Tongue (tissue), 2 donors: ENCODE data around the gene BCL2L12. TPM values are rescaled to one million over a fixed set of nuclear protein-coding genes. Genes with fewer than 3 reads are reported as not detected.

ENCODE experiments used
- DNase-seq: peaks from one replicate; pipeline ENCODE4 v3.0.0-alpha.2; 2015
- total RNA-seq: library from RNA; depleted of rRNA; stranded (reverse); fragments of >200 nt; gene quantifications from one replicate; pipeline ENCODE4 v1.2.3, GENCODE V29; 2014

BCL2L12 gene
- total RNA-seq, 1 donor from 2014 or later = 10.9 TPM

DNA sequence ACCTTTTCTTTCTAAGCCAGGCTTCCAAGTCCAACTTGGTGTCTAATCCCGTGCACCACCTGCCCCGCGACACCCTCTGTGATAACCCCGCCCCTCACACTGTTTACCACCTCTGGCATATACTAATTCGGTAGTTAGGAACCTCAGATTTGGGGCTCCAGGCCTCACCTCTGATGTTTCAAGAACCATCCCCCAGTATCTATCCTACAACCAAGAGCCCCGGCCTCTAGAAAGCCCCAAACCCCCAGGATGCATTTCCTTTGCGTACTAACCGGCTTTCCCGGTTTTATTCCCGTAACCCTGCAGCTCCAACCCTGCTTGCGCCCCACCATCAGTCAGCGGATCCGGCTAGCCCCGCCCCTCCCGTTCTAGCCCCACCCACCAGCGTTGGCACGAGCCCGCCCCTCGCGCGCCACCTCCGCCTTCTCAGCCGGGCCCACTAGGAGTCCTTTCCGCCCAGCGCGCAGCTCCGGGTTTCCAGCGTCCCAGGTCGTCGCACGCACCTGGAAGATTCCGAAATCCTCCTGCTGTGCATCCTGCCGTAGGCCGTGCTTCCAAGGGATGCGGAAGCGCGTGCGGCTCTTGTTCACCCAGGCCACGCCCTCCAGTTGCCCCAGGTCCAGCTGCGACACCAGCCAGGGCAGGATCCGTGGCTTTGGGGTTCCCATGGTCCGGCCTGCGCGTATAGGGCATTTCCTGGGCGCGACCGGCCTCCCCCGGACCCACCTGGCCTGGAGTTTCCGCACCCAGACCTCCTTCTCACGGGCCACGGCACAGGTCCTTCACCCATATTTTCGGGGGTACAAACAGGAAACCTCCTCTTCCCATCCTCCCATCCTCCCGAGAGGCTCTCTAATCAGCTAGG lies 1.3 kb upstream of the BCL2L12 start:
- DNase-seq = peak; percentile 90

DNA sequence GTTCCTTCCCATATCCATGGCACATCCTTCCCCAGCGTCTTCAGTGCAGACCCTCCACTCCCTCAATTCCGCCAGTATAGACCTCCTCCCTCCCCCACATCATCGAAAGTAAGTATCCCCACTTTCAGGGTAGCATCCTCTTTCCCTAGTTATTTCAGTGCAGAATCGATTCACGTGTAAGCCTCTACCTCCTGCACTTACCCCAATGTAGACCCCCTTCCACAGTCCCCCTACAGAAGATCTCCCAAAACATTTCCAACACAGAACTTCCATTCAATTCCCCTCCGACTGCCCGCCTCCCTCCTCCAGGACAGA lies 740 bp upstream of the BCL2L12 start:
- no peak for DNase-seq

DNA sequence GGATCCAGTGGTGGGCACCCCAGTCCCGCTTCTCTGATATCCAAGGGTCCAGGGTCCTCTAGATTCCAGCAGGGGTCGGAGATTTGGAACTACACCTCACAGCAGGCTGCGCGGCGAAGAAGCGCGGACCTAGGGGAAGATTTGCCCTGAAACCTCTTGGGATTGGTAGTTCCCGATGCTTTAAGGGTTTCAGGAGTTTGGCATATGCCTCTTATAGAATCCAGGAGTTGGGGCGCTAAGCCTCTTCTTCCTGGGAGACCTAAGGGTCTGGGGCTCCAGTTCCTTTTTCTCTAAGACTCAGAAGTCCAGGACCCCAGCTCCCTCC lies 349 bp downstream of the BCL2L12 start:
- no peak for DNase-seq

DNA sequence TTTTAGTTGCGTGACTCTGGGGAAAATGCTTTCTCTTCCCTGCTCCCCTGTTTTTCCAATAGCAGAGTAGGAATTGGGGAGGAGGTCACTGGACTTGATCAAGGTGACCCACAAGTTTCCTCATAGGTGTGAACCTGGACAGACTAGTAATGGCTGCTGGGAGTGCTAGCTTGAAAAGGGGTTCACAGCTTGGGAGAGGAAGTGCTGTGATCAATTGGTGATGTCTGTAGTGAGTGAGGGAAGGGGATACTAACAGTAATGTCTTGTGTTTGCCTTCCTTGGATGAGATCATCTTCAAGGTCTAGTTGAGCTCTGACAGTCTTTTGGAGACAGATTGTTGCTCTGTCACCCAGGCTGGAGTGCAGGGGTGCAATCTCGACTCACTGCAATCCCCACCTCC lies 1.7 kb downstream of the BCL2L12 start:
- no peak for DNase-seq

DNA sequence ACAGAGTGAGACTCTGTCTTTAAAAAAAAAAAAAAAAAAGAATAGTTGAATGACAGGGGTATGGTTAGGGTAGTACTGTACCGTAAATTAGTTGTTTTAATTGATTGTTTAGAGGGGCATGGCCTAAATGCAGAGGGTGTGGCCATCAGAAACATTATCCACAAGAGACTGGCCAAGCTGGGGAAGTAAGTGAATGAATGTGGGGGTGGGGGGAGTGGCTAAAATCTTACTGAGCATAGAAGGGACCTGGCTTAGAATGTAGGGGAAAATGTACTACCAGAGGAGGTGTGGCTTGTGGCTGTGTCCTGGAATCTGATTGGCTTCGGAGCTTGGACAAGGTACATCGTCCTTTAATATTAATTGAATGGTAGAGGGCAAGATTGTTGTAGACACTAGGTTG lies 3.8 kb downstream of the BCL2L12 start:
- DNase-seq = no peak

DNA sequence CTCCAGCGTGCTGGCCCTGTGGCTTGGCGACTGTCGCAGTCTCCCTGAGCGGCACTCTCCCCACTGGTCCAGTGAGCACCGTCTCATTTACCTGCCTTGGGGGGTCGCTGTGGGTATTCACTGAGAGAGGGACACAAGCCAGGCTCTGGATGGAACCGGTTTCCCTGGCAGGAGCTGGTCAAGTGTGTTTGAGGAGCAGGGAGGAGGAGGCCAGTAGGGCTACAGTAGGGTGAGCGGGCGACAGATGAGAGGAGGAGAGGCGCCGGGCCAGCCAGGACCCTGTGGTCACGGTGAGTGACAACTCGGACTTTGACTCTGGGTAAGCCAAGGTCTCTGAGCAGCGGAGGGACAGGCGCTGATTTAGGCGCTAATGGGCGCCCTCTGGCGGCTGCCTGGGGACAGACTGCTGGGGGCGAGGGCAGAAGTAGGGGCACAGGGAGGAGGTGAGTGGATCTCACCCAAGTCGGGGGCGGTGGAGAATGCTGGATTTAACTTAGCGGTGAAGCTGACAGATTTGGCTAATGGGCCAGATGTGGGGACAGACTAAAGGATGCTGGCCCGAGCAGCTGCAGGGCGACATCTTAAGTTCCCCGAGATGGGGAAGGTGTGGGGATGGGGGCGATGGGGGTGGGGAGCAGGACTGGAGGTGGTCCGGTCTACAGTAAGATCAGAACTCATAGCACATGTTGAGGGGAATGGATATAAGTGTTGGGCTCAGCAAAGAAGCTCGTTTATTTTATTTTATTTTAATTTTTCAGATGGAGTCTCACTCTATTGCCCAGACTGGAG lies 6.6 kb downstream of the BCL2L12 start:
- DNase-seq = peak; percentile 75

DNA sequence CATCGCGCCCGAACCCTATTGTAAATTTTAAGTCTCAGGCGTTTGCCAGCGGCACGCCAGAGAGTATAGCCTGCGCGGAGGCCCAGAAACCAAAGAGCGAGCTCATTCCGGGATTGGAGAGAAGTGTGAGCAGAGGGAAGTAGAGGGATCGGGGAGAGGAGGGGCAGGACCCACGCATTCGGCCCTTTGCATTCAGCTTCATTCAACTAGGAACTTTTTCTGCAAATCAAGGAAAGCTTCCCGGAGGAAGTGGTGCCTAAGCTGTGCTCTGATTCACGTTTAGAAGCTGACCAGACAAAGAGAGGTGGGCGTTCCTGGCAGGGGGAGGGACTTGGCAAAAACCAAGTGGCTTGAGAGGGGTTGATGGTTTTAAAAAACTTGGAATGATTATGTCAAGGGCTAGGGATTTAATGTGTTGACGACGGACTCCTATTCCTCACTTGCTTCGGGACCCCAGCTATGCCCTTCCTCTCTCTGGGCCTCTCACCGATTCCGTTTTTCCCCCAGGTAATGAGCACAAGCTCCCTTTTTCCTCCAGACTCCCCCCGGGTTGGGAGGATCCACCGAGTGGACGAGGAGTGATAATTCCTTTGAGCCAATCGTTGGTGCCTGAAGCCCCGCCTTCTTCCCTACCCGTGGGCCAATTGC lies 10.5 kb downstream of the BCL2L12 start:
- peak; percentile 96 for DNase-seq

DNA sequence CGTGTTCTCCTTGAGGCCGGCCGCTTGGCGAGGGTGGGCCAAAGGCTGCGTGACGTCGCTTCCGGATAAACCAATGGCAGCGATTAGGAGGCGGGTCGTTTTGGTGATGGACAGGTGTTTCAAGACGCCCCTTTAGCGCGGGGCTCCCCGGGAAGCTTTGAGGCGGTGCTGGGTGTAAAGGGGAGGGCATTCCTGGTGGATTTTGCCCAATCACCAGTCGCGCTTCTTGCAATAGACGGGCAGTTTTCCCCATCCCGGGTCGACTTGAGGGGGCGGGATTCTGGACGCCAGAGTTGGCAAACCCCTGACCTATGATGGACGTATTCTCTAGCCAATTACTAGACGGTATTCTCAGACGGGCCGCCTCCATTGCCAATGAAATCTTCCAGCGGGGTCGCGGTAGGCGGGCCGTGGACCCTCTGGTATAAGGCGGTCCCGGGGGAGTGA lies 11.1 kb downstream of the BCL2L12 start:
- DNase-seq = peak; percentile 100

DNA sequence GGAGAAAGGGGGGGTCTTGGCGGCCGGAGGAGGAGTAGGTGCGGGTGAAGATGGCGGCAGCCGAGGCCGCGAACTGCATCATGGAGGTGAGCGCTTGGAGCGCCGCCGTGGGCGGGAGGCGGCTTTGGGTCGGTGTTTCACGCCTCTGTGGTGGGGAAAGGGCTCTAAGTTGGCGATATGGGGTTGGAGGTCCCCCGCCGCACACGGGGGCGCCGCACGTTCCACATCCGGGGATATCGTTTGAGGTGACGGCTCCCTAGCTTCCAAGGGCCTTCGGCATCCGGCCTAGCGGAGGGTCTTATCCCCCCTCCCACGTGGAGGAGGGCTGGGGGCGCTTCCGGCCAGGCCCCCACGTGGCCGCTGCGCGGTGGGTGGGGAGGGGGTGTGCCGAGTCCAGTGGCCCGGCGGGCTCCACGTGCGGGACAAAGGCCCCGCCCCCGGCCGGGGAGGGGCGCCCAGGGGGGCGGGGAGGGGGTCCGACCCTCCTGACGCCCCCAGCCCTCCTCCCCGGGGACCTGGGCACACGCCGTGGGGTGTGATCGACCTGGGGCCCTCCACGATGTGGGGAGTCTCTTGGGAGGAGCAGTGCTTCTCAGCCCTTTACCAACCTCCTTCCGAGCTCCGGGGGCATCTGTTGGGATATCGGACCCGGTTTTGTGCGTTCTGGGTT lies 11.6 kb downstream of the BCL2L12 start, which contains the start of gene PRMT1:
Gene PRMT1 (plus strand): TSS at position 41 of the 670 bp plus-strand sequence. CDS start 10 bp downstream, at position 51.
- peak; percentile 78 for DNase-seq

DNA sequence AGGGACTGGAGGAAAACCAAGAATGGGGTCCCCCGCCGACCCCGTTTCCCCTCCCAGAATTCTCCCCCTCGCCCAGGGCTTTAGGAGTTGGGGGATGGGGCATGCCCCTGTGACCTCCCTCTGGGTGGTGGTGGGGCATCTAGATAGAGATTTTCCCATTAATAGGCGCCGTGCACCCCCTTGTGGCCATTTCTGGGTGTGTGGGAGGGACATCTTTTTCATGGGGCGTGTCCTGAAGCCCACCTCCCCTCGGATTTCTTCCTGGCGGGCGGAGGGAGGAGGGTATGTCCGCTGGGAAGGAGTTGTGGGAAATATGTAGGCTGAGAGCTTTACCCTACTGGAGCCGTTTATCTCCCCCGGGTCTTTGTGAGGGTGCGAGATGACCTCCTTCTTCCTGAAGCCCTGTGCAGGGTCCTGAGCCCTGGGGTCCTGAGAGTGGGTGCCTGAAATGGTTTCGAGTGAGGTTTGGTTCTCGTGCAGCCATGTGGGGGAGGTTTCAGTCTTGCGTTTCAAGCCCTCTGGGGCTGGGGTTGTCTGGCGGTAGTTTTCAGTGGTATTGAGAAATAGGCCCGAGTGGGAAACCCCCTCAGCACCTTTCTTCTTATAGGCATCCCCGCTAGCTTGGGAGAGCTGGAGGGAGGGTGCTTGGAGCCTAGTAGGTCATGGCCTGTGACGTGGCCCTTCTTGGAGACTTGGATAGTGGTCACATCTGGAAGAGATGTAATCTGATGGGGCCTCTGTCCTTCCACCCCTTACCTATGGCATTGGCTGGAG lies 12.4 kb downstream of the BCL2L12 start:
- DNase-seq = peak; percentile 93

DNA sequence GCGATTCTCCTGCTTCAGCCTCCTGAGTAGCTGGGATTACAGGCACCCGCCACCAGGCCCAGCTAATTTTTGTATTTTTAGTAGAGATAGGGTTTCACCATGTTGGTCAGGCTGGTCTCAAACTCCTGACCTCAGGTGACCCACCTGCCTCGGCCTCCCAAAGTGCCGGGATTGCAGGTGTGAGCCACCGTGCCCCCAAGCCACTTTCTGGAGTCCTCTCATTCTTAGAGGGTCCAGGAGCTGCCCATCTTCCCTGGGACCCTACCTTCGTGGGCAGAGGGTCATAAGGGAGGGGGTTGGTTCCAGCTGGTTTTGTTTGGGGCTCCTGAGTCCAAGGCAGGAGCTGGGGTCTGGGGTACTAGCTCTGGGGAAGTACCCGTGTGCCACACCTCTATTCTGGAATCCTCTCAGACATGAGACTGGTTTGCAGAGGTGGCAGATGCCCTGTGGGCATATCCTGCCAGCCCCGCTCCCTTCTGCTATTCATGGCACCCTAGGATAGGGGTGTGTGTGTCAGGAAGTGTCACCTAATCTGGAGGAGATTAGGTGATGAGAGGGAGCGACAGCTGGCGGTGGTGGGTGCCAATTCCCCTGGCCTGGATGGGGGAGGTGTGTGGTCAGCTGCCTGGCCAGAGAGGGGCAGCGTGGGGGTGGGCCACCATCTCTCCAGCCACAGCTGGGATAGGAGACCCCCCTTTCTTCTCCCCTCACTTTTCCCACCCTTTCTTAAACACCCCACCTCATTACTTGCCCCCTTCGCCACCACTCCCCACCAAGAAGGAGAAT lies 13.4 kb downstream of the BCL2L12 start:
- peak; percentile 71 for DNase-seq

DNA sequence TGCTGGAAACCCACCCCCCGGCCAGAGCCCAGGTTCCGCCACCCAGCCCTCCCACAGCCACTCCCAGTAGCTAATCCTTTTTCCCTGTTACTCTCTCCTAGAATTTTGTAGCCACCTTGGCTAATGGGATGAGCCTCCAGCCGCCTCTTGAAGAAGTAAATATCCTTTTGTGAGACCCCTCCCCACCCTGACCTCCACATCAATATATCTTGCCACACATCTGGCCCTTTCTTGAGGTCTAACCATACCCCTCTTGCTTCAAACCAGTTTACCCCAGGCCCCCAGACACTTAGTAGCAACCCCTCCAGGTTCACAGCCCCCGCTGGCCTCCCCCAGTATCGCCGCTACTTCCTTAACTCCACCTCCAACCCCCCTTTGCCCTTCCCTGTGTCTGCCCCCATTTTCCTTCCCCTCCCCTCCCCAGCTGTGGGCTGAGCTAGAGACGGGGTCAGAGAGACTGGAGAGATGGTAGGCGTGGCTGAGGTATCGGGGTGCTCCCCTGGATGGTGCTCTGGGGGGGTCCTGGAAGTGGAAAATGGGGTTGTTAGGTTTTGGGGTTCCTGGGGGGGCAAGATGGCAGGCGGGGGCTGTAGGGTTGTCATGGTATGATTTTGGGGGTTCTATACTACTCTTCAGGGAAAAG lies 14.2 kb downstream of the BCL2L12 start:
- no peak for DNase-seq

DNA sequence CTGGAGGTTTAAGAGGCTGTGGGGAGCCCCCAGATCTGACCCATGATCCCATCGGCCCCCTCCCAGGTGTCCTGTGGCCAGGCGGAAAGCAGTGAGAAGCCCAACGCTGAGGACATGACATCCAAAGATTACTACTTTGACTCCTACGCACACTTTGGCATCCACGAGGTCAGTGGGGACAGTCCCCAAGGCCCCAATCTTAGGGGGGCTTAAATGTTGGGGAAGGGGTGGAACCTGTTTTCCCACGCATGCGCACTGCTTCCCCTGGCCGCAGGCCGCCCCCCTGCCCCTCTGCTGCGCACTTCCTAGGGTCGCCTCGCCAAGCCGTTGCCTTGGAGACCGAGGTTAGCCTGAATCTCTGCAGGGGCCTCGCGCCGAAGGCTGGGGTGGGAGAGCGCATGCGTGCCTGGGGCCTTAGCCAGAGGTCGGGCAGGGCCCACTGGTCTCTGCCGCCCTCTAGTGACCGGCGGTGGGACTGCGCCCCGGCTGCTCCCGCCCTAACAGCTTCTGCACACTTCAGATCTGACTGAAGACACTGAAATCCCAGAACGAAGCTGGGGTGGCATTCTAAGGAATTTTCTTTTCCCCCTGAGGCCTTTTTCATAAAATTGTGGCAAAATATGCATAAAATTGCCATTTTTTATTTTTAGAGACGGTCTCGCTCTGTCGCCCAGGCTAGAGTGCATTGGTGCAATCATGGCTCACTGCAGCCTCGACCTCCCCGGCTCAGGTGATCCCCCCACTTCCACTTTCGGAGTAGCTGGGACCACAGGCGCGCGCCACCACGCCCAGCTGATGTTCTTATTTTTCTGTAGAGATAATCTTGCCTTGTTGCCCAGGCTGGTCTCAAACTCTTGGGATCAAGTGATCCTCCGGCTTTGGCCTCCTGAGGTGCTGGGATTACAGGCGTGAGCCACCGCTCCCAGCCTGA lies 15.0 kb downstream of the BCL2L12 start:
- DNase-seq = peak; percentile 97

DNA sequence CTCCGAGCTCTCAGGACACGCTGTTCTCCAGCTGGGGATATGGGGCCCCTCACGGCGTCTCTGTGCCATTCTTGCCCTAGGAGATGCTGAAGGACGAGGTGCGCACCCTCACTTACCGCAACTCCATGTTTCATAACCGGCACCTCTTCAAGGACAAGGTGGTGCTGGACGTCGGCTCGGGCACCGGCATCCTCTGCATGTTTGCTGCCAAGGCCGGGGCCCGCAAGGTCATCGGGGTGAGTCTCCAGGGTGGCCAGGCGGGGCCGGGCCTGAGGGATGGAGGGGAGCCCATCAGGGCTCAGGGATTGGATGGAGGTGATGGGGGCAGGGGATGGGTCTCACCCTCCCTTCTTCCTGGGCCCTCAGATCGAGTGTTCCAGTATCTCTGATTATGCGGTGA lies 16.1 kb downstream of the BCL2L12 start:
- no peak for DNase-seq

DNA sequence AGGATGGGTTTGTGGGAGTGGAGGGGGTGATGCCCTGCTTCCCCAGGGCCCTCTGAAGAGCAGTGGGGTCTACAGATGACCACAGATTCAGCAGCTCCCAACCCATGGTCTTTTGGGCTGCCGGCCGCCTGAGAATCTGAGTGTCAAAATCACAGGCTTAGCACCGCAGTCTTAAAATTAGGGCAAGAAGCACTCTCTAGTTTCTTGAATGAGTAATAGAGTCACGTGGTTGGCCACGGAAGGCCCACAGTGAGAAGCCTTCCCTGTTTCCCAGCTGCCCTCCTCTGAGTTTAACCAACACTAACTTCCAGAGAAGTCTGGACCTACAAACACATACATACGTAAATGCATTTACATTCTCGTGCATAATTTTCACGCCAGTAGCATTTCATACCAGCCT lies 16.5 kb downstream of the BCL2L12 start:
- DNase-seq = no peak

DNA sequence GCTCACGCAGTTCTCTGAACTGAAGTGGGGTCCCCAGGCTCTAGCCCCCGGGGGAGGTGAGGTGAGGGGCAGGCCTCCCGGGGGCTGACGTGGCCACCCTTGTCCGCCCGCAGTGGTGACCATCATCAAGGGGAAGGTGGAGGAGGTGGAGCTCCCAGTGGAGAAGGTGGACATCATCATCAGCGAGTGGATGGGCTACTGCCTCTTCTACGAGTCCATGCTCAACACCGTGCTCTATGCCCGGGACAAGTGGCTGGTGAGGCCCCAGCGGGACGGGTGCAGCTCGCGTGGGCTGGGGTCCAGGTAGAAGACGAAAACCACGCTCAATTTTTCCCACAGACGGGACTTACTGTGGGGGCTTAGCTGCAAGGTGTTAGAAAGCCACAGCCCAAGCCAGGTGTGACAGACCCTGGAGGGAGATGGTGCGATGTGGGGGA lies 18.1 kb downstream of the BCL2L12 start:
- DNase-seq = no peak

DNA sequence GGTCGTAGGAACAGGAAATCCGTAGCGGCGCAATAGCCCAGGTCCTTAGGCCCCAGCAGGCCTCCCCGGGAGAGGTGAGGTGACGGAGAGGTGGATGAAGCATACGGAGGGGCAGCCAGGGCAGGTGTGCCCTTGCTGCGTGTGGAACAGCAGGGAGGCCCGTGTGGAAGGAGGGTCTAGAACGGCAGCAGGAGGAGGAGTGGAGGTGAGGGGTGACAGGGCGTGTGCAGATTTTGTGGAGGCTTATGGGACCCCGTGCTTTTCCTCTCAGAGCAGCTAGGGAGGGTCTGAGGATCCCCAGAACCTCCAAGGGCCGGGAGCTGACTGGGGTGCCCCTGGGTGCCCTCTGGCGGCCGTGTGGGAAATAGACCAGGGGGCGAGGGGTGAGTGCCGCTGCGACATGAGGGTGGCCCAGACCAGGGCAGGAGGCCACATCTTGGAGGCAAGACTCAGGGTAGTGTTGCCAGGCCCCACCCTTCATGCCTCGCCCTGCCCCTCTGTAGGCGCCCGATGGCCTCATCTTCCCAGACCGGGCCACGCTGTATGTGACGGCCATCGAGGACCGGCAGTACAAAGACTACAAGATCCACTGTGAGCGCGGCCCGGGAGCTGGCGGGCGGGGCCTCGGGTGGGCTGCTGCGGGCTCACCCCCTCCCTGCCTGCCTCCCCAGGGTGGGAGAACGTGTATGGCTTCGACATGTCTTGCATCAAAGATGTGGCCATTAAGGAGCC lies 18.7 kb downstream of the BCL2L12 start:
- no peak for DNase-seq

DNA sequence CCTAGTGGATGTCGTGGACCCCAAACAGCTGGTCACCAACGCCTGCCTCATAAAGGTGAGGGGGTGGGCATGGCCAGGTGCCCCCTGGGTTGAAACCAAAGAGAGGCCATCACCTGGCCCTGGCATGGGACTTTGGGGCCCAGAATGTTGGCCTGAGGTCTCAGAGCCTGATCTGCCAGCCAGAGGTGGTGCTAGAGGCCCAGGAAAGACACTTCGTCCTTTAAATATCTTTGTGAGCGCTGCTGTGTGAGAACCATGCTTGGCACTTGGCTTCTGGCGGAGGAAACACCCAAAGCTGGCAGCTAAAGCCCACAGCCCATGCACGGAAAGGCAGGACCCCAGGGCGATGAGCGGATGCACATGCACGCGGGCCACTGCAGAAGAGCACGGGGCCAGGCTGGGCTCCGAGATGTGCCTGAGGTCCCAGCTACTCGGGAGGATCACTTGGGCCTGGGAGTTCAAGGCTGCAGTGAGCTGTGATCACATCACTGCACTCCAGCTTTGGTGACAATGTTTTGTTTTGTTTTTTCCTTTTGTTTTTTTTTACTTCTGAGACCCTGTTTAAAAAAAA lies 19.3 kb downstream of the BCL2L12 start:
- no peak for DNase-seq
